Forelimb muscle (tissue), 1 donor: ENCODE results near the gene DNAJC13. TPM values are rescaled to one million over a fixed set of nuclear protein-coding genes. Genes with fewer than 3 reads are reported as not detected.
"Not testable (repeated sequence)": the region's sequence is repeated elsewhere in the genome, so short reads cannot be mapped to it uniquely, and the experiment has no call there.

Experiments used
- DNase-seq: peaks from one replicate; pipeline ENCODE4 v3.0.0-alpha.2; 2013; ENCODE audit warnings: low read depth
- polyA plus RNA-seq: library from polyadenylated mRNA; unstranded; fragments of 120-200 nt; gene quantifications from one replicate; pipeline ENCODE4 v1.2.1, GENCODE V29; 2013; ENCODE audit not compliant: insufficient read length

DNAJC13 gene
- polyA plus RNA-seq: 33.2 TPM

- peak; percentile 87 for DNase-seq
Measured at GRCh38 chr3:132416807-132417694, at the start of gene DNAJC13. TSS of gene DNAJC13 (plus strand) at chr3:132417502. CDS start at chr3:132434551, 17,049 bp downstream.

GRCh38 chr3:132368515-132368914 is 48.8 kb upstream of the DNAJC13 start:
- DNase-seq: no peak

GRCh38 chr3:132368962-132369361 is 48.3 kb upstream of the DNAJC13 start:
- DNase-seq: no peak

GRCh38 chr3:132376945-132377354 is 40.4 kb upstream of the DNAJC13 start:
- DNase-seq: not testable (repeated sequence)

GRCh38 chr3:132378048-132378762 is 39.1 kb upstream of the DNAJC13 start:
- DNase-seq: no peak

- no peak for DNase-seq
Measured at GRCh38 chr3:132378846-132379245, 38.5 kb upstream of the DNAJC13 start.

GRCh38 chr3:132380920-132381319 is 36.4 kb upstream of the DNAJC13 start:
- DNase-seq: no peak

GRCh38 chr3:132381348-132381944 is 35.9 kb upstream of the DNAJC13 start:
- DNase-seq: no peak

GRCh38 chr3:132382267-132382666 is 35.0 kb upstream of the DNAJC13 start:
- no peak for DNase-seq

- DNase-seq: no peak
Measured at GRCh38 chr3:132382688-132383194, 34.6 kb upstream of the DNAJC13 start.

GRCh38 chr3:132386259-132386658 is 31.0 kb upstream of the DNAJC13 start:
- no peak for DNase-seq

GRCh38 chr3:132392675-132393074 is 24.6 kb upstream of the DNAJC13 start:
- DNase-seq: not testable (repeated sequence)

- no peak for DNase-seq
Measured at GRCh38 chr3:132394320-132394719, 23.0 kb upstream of the DNAJC13 start.

- no peak for DNase-seq
Measured at GRCh38 chr3:132395126-132395525, 22.2 kb upstream of the DNAJC13 start.

GRCh38 chr3:132396255-132396654 is 21.0 kb upstream of the DNAJC13 start:
- no peak for DNase-seq

GRCh38 chr3:132396776-132397175 is 20.5 kb upstream of the DNAJC13 start:
- not testable (repeated sequence) for DNase-seq

- no peak for DNase-seq
Measured at GRCh38 chr3:132399054-132399929, 18.0 kb upstream of the DNAJC13 start.

- DNase-seq: no peak
Measured at GRCh38 chr3:132401255-132401654, 16.0 kb upstream of the DNAJC13 start.

GRCh38 chr3:132404276-132404675 is 13.0 kb upstream of the DNAJC13 start:
- no peak for DNase-seq

- DNase-seq: no peak
Measured at GRCh38 chr3:132405188-132405587, 12.1 kb upstream of the DNAJC13 start.
